HEK293T (cell line): ENCODE measurements around the gene ZNF319.

Experiments used
- CTCF ChIA-PET: fragments of 350-600 bp; formaldehyde crosslinking; extraction: SDS; loops from one replicate; lab custom pipeline; 2021; ENCODE audit warnings: antibody characterized with exemption, inconsistent platforms; lab: Yijun Ruan, JAX
- POLR2A ChIA-PET: fragments of 350-600 bp; formaldehyde crosslinking; extraction: SDS; loops from one replicate; lab custom pipeline; 2020; ENCODE audit warnings: antibody characterized with exemption, inconsistent platforms; lab: Yijun Ruan, JAX
- DNase-seq: peaks from one replicate; pipeline ENCODE4 v3.0.0; 2012; ENCODE audit warnings: mixed read lengths; ENCODE audit errors: extremely low spot score
- ARNT ChIP-seq: fragments of 450-650 bp; IDR thresholded peaks from 2 replicates; pipeline ENCODE4 v1.6.1; 2017; ENCODE audit warnings: mild to moderate bottlenecking
- BHLHE40 ChIP-seq: fragments of 450-650 bp; IDR thresholded peaks from 2 replicates; pipeline ENCODE4 v1.6.1; 2016; ENCODE audit warnings: mild to moderate bottlenecking, moderate library complexity, borderline replicate concordance
- CTBP1 ChIP-seq: fragments of 450-650 bp; IDR thresholded peaks from 2 replicates; pipeline ENCODE4 v1.6.1; 2016; ENCODE audit warnings: borderline replicate concordance
- ELF4 ChIP-seq: fragments of 450-650 bp; IDR thresholded peaks from 2 replicates; pipeline ENCODE4 v1.6.1; 2017; ENCODE audit warnings: antibody characterized with exemption
- FOXA1 ChIP-seq: fragments of 450-650 bp; IDR thresholded peaks from 2 replicates; pipeline ENCODE4 v1.6.1; 2016; ENCODE audit warnings: mild to moderate bottlenecking
- FOXK2 ChIP-seq: fragments of 450-650 bp; IDR thresholded peaks from 2 replicates; pipeline ENCODE4 v1.6.1; 2016; ENCODE audit warnings: mild to moderate bottlenecking
- FOXM1 ChIP-seq: fragments of 450-650 bp; IDR thresholded peaks from 2 replicates; pipeline ENCODE4 v1.6.1; 2017; ENCODE audit warnings: mild to moderate bottlenecking, borderline replicate concordance
- HDGF ChIP-seq: fragments of 450-650 bp; IDR thresholded peaks from 2 replicates; pipeline ENCODE4 v1.6.1; 2017; ENCODE audit warnings: antibody characterized with exemption, borderline replicate concordance
- L3MBTL2 ChIP-seq: fragments of 450-650 bp; conservative IDR thresholded peaks from 2 replicates; pipeline ENCODE4 v1.6.1; 2016; ENCODE audit warnings: mild to moderate bottlenecking
- LEF1 ChIP-seq: fragments of 450-650 bp; IDR thresholded peaks from 2 replicates; pipeline ENCODE4 v1.6.1; 2017; ENCODE audit warnings: mild to moderate bottlenecking, borderline replicate concordance
- NFRKB ChIP-seq: fragments of 450-650 bp; IDR thresholded peaks from 2 replicates; pipeline ENCODE4 v1.6.1; 2016; ENCODE audit warnings: mild to moderate bottlenecking, moderate library complexity
- PKNOX1 ChIP-seq: fragments of 450-650 bp; IDR thresholded peaks from 2 replicates; pipeline ENCODE4 v1.6.1; 2016
- SP1 ChIP-seq: fragments of 450-650 bp; IDR thresholded peaks from 2 replicates; pipeline ENCODE4 v1.6.1; 2017
- SUZ12 ChIP-seq: fragments of 450-650 bp; IDR thresholded peaks from 2 replicates; pipeline ENCODE4 v1.6.1; 2016; ENCODE audit warnings: mild to moderate bottlenecking
- TARDBP ChIP-seq: fragments of 450-650 bp; IDR thresholded peaks from 2 replicates; pipeline ENCODE4 v1.6.1; 2016
- ZNF384 ChIP-seq: fragments of 450-650 bp; IDR thresholded peaks from 2 replicates; pipeline ENCODE4 v1.6.1; 2016

Gene ZNF319

GRCh38 chr16:57951204-57951960 is 49.1 kb downstream of the ZNF319 start:
- TF ChIP-seq PKNOX1 (no peak), ELF4 (no peak), LEF1 (no peak), FOXA1 (no peak), SP1 (no peak), NFRKB (no peak), BHLHE40 (no peak), SUZ12 (no peak), CTBP1 (no peak), FOXK2 (no peak), ARNT (no peak), L3MBTL2 (no peak), HDGF (no peak), FOXM1 (no peak), ZNF384 (no peak), TARDBP (no peak)
- no peak for DNase-seq
- POLR2A ChIA-PET, result no interaction called here
- CTCF ChIA-PET, result no interaction called here

GRCh38 chr16:57950382-57950781 is 50.1 kb downstream of the ZNF319 start:
- ChIA-PET POLR2A (no interaction called here), CTCF (no interaction called here)
- TF ChIP-seq SUZ12 (no peak), LEF1 (no peak), HDGF (no peak), BHLHE40 (no peak), FOXA1 (no peak), FOXK2 (no peak), FOXM1 (no peak), PKNOX1 (no peak), ZNF384 (no peak), ELF4 (no peak), L3MBTL2 (no peak), SP1 (no peak), NFRKB (no peak), ARNT (no peak), TARDBP (no peak), CTBP1 (no peak)
- DNase-seq, result no peak

GRCh38 chr16:57949595-57950238 is 50.8 kb downstream of the ZNF319 start:
- TF ChIP-seq NFRKB (no peak), FOXK2 (no peak)
- DNase-seq, result no peak
- ChIA-PET CTCF (interaction anchor here (1.0 kb wide), 1 partner anchor 44 kb away, joined by 5 read pairs; no protein-coding TSS in a partner anchor), POLR2A (no interaction called here)

GRCh38 chr16:57949013-57949412 is 51.5 kb downstream of the ZNF319 start:
- TF ChIP-seq L3MBTL2 (no peak), SUZ12 (no peak), TARDBP (no peak), ZNF384 (no peak), FOXA1 (no peak), SP1 (no peak), FOXM1 (no peak), CTBP1 (no peak), ELF4 (no peak), NFRKB (no peak), FOXK2 (no peak), BHLHE40 (no peak), LEF1 (no peak), HDGF (no peak), PKNOX1 (no peak)
- DNase-seq, result no peak
- CTCF ChIA-PET, result interaction anchor here (1.0 kb wide), 1 partner anchor 43 kb away, joined by 5 read pairs; no protein-coding TSS in a partner anchor
- POLR2A ChIA-PET, result no interaction called here

- POLR2A ChIA-PET, result no interaction called here
These were observed 52.4 kb downstream of the ZNF319 start for GRCh38 chr16:57948027-57948426.

More at GRCh38 chr16:57948027-57948426, 52.4 kb downstream of the ZNF319 start:
- TF ChIP-seq FOXK2 (no peak), PKNOX1 (no peak), SP1 (no peak), BHLHE40 (no peak), ARNT (no peak), TARDBP (no peak), ELF4 (no peak), NFRKB (no peak), LEF1 (no peak), ZNF384 (no peak), HDGF (no peak), SUZ12 (no peak)
- CTCF ChIA-PET, result no interaction called here
- DNase-seq, result no peak
